Body of pancreas (tissue), 4 donors: ENCODE results near the gene OR10A6.

Source experiments
- POLR2A ChIP-seq, 3 donors: fragments of 450-650 bp; IDR thresholded peaks; one replicate each; pipeline ENCODE4 v1.6.1; 2016; ENCODE audit warnings: antibody characterized with exemption in 3 of 3, mild to moderate bottlenecking in 2 of 3
- TF ChIP-seq, protein P1 (sequence below), 7 experiments: fragments of 450-650 bp in 4 of 7; fragments of 200-600 bp in 3 of 7; sonication (generic) in 3 of 7; IDR thresholded peaks; one replicate each; pipeline ENCODE4 v1.5.1; 2016 to 2019; ENCODE audit warnings: antibody characterized with exemption in 7 of 7

DNA sequence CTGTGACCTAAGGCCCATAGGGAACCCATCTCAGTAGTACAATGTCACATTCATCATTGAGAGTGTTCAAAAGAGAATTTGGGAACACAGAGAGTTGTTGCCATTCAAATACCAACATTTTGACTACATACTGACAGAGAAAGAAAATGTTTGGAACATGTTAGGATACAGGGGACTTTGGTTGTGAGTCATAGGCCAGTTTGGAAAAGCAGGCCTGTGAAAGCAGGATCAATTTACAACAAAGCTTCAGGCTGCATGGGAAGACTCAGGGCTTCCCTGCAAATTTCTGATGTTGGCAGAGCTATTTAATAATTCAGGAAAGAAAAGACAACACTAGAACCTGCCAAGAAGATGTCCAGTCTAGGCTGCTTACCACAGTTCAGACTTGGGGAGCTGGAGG lies 33.8 kb upstream of the OR10A6 start:
- TF ChIP-seq, protein P1, sequence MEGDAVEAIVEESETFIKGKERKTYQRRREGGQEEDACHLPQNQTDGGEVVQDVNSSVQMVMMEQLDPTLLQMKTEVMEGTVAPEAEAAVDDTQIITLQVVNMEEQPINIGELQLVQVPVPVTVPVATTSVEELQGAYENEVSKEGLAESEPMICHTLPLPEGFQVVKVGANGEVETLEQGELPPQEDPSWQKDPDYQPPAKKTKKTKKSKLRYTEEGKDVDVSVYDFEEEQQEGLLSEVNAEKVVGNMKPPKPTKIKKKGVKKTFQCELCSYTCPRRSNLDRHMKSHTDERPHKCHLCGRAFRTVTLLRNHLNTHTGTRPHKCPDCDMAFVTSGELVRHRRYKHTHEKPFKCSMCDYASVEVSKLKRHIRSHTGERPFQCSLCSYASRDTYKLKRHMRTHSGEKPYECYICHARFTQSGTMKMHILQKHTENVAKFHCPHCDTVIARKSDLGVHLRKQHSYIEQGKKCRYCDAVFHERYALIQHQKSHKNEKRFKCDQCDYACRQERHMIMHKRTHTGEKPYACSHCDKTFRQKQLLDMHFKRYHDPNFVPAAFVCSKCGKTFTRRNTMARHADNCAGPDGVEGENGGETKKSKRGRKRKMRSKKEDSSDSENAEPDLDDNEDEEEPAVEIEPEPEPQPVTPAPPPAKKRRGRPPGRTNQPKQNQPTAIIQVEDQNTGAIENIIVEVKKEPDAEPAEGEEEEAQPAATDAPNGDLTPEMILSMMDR (IDR thresholded peaks at IDR 0.05): no peak
- no peak for TF ChIP-seq POLR2A (IDR thresholded peaks at IDR 0.05)
